Stimulated activated CD4-positive, alpha-beta T cell treated with anti-CD3 and anti-CD28 coated beads, TNF-alpha, amount 100 ng/mL, for 4 hours (primary cell): Measurements from ENCODE around the gene PARP3.
"Not testable (repeated sequence)": the region's sequence is repeated elsewhere in the genome, so short reads cannot be mapped to it uniquely, and the experiment has no call there.

Experiments used
- DNase-seq, 3 experiments: peaks; one replicate each; pipeline ENCODE4 v3.0.0-alpha.2; 2020; ENCODE audit warnings: low read depth in 3 of 3

The PARP3 gene

GRCh38 chr3:51985063-51985462 is 42.9 kb downstream of the PARP3 start:
- no peak for DNase-seq

GRCh38 chr3:51986010-51986947 is 44.1 kb downstream of the PARP3 start:
- DNase-seq, result no peak

- no peak for DNase-seq
Observed at GRCh38 chr3:51987568-51987967, 45.4 kb downstream of the PARP3 start.

GRCh38 chr3:51988286-51989146 is 46.4 kb downstream of the PARP3 start:
- no peak for DNase-seq

- DNase-seq, result not testable (repeated sequence)
Observed at GRCh38 chr3:51990501-51990971, 48.4 kb downstream of the PARP3 start.

- no peak for DNase-seq
Observed at GRCh38 chr3:51992017-51992682, 50.0 kb downstream of the PARP3 start.

GRCh38 chr3:51993657-51994056 is 51.5 kb downstream of the PARP3 start:
- DNase-seq, result not testable (repeated sequence)

- DNase-seq, result no peak
Observed at GRCh38 chr3:51994530-51994929, 52.4 kb downstream of the PARP3 start.

- DNase-seq, result peak; percentile 64 to 86 (median 84)
Observed at GRCh38 chr3:51995346-51996163, 53.4 kb downstream of the PARP3 start, which contains the start of gene RPL29. Gene RPL29 (minus strand): TSS chr3:51995895. CDS start chr3:51995461, 434 bp downstream.

GRCh38 chr3:51997172-51997571 is 55.0 kb downstream of the PARP3 start:
- no peak for DNase-seq

GRCh38 chr3:51997935-51998596 is 55.9 kb downstream of the PARP3 start:
- no peak for DNase-seq
